ENCODE results near the gene OSER1. TPM values are rescaled to one million over a fixed set of nuclear protein-coding genes. Genes with fewer than 3 reads are reported as not detected.

OSER1 gene
- total RNA-seq, 4 donors from 2014 or later: 11.2 to 38.0 (median 26.2) TPM

GRCh38 chr20:44183282-44183681 is 27.3 kb downstream of the OSER1 start:
- no peak for TF ChIP-seq CTCF (IDR thresholded peaks at IDR 0.05)
- no peak for TF ChIP-seq EP300 (IDR thresholded peaks at IDR 0.05; ENCODE audit: low read depth)
- TF ChIP-seq POLR2AphosphoS5 (IDR thresholded peaks at IDR 0.05): peak in 2 of 3 donors; percentile 16
- no peak for TF ChIP-seq POLR2A (IDR thresholded peaks at IDR 0.05)
- Histone ChIP-seq H3K36me3 (no peaks in the 10 kb centered on the region), H3K27ac (peak overlapping the region; percentile 70 to 91 (median 86)), H3K27me3 (no peaks in the 10 kb centered on the region), H3K4me3 (peak overlapping the region in 2 of 4 donors; percentile 10 to 50), H3K4me1 (peaks cover 0 to 24% (median 5%) of the 10 kb centered on the region in 4 donors), H3K9me3 (no peaks in the 10 kb centered on the region)
- intact Hi-C loops (cut with DNase I; ENCODE audit: low total_unique reads) (loop anchor here (5.0 kb wide), 1 partner anchor 36 kb away; no protein-coding TSS in a partner anchor), in situ Hi-C loops (cut with MboI; ENCODE audit: low pct_ligation_motif_present in 1 of 4, low pct_unique_long_range_greater_than_20kb in 1 of 4, low sequenced_read_pairs in 3 of 4) (no loop called here)
- 62% methylated on average over 7 of the region's 7 CpGs; no CpG with 5 or more reads in 1 of the 2 donors for WGBS, 2 donors (ENCODE audit: low coverage in 1 of 2)
- no peak for DNase-seq

GRCh38 chr20:44182863-44183262 is 27.7 kb downstream of the OSER1 start:
- no peaks in the 10 kb centered on the region for H3K27me3 ChIP-seq
- in situ Hi-C loops (cut with MboI; ENCODE audit: low pct_ligation_motif_present in 1 of 4, low pct_unique_long_range_greater_than_20kb in 1 of 4, low sequenced_read_pairs in 3 of 4) (no loop called here), intact Hi-C loops (cut with DNase I; ENCODE audit: low total_unique reads) (loop anchor here (5.0 kb wide), 1 partner anchor 36 kb away; no protein-coding TSS in a partner anchor)
- TF ChIP-seq EP300 (IDR thresholded peaks at IDR 0.05; ENCODE audit: low read depth): no peak
- no peak for TF ChIP-seq POLR2A (IDR thresholded peaks at IDR 0.05)
- TF ChIP-seq POLR2AphosphoS5 (IDR thresholded peaks at IDR 0.05): no peak
- no peak for TF ChIP-seq CTCF (IDR thresholded peaks at IDR 0.05)
- WGBS, 2 donors (ENCODE audit: low coverage in 1 of 2): 70% methylated on average over 3 of the region's 3 CpGs; no CpG with 5 or more reads in 1 of the 2 donors
- no peak for DNase-seq
- H3K36me3 ChIP-seq: no peaks in the 10 kb centered on the region
- H3K27ac ChIP-seq: peak overlapping the region; percentile 70 to 91 (median 86)
- peaks cover 0 to 22% (median 5%) of the 10 kb centered on the region in 4 donors for H3K4me1 ChIP-seq
- H3K4me3 ChIP-seq: peak overlapping the region in 2 of 4 donors; percentile 10 to 50
- H3K9me3 ChIP-seq: no peaks in the 10 kb centered on the region

- peak overlapping the region in 1 of 4 donors; percentile 5 for H3K4me3 ChIP-seq
- H3K36me3 ChIP-seq: no peaks in the 10 kb centered on the region
- no peak for DNase-seq
- H3K4me1 ChIP-seq: peaks cover 5 to 22% (median 10%) of the 10 kb centered on the region in 4 donors
- no peaks in the 10 kb centered on the region for H3K27me3 ChIP-seq
- TF ChIP-seq EP300 (IDR thresholded peaks at IDR 0.05; ENCODE audit: low read depth) (no peak), CTCF (IDR thresholded peaks at IDR 0.05) (no peak), POLR2AphosphoS5 (IDR thresholded peaks at IDR 0.05) (no peak), POLR2A (IDR thresholded peaks at IDR 0.05) (no peak)
- H3K27ac ChIP-seq: peak overlapping the region; percentile 70 to 91 (median 86)
- H3K9me3 ChIP-seq: no peaks in the 10 kb centered on the region
- 36 to 58% methylated on average over 3 to 12 of the region's 13 CpGs for whole genome bisulfite sequencing, 2 donors (ENCODE audit: low coverage in 1 of 2)
- in situ Hi-C loops (cut with MboI; ENCODE audit: low pct_ligation_motif_present in 1 of 4, low pct_unique_long_range_greater_than_20kb in 1 of 4, low sequenced_read_pairs in 3 of 4) (no loop called here), intact Hi-C loops (cut with DNase I; ENCODE audit: low total_unique reads) (loop anchor here (5.0 kb wide), 1 partner anchor 35 kb away; no protein-coding TSS in a partner anchor)
Observed at GRCh38 chr20:44182135-44182765, 28.3 kb downstream of the OSER1 start.

GRCh38 chr20:44181611-44182010 is 29.0 kb downstream of the OSER1 start:
- 63% methylated on average over 11 of the region's 11 CpGs; no CpG with 5 or more reads in 1 of the 2 donors for WGBS, 2 donors (ENCODE audit: low coverage in 1 of 2)
- H3K27ac ChIP-seq: peak overlapping the region; percentile 70 to 91 (median 86)
- peaks cover 5 to 20% (median 14%) of the 10 kb centered on the region in 4 donors for H3K4me1 ChIP-seq
- H3K4me3 ChIP-seq: no peak overlapping the region
- H3K9me3 ChIP-seq: no peaks in the 10 kb centered on the region
- no peaks in the 10 kb centered on the region for H3K27me3 ChIP-seq
- no peak for DNase-seq
- H3K36me3 ChIP-seq: no peaks in the 10 kb centered on the region
- TF ChIP-seq EP300 (IDR thresholded peaks at IDR 0.05; ENCODE audit: low read depth) (no peak), POLR2A (IDR thresholded peaks at IDR 0.05) (no peak), CTCF (IDR thresholded peaks at IDR 0.05) (no peak), POLR2AphosphoS5 (IDR thresholded peaks at IDR 0.05) (no peak)
- in situ Hi-C loops (cut with MboI; ENCODE audit: low pct_ligation_motif_present in 1 of 4, low pct_unique_long_range_greater_than_20kb in 1 of 4, low sequenced_read_pairs in 3 of 4): no loop called here
- intact Hi-C loops (cut with DNase I; ENCODE audit: low total_unique reads): loop anchor here (5.0 kb wide), 1 partner anchor 34 kb away; no protein-coding TSS in a partner anchor

All from transverse colon (tissue), 4 donors.